ENCODE measurements around the gene GALNS. TPM values are rescaled to one million over a fixed set of nuclear protein-coding genes. Genes with fewer than 3 reads are reported as not detected.

The GALNS gene
- total and polyA plus RNA-seq, 2 of the 8 experiments (the other 6 are each of a cell fraction or from before 2014, with no cell fraction given), result 8.9 to 17.8 TPM

GRCh38 chr16:88772871-88773811 is 83.6 kb downstream of the GALNS start:
- no peak overlapping the region; the same call in 1 of the 2 replicates for H3K27ac ChIP-seq (ENCODE audit: low read depth, low read length)
- TF ChIP-seq POLR2AphosphoS5 (IDR thresholded peaks at IDR 0.05; ENCODE audit: low read depth, low read length) (no peak), BACH1 (IDR thresholded peaks at IDR 0.05; ENCODE audit: low read length) (no peak), SP1 (IDR thresholded peaks at IDR 0.05; ENCODE audit: low read depth, low read length) (no peak), CEBPB (IDR thresholded peaks at IDR 0.05; ENCODE audit: low read depth, low read length) (no peak), KDM4A (IDR thresholded peaks at IDR 0.05; ENCODE audit: low read depth, low read length, severe bottlenecking) (no peak), KDM1A (IDR thresholded peaks at IDR 0.05; ENCODE audit: borderline replicate concordance, low read length) (no peak), SRF (IDR thresholded peaks at IDR 0.05; ENCODE audit: low read depth, low read length) (no peak)

More at GRCh38 chr16:88772871-88773811, 83.6 kb downstream of the GALNS start:
- Histone ChIP-seq H3K36me3 (ENCODE audit: control insufficient read depth in 2 of 4, insufficient read depth in 4 of 4, low read length in 3 of 4) (no peaks in the 10 kb centered on the region), H4K20me1 (replicated peaks in 1 of 2; ENCODE audit: control insufficient read depth in 1 of 2, insufficient read depth in 2 of 2, low read length in 2 of 2) (peaks cover 3% of the 10 kb centered on the region in 2 experiments), H3K79me2 (ENCODE audit: control insufficient read depth in 1 of 2, insufficient read depth in 2 of 2, low read length in 2 of 2) (peaks cover 0 to 8% of the 10 kb centered on the region in 2 experiments; a peak in 1 of 4 replicates), H3K4me2 (ENCODE audit: insufficient read depth in 1 of 2, low read depth in 2 of 2, low read length in 2 of 2) (no peak overlapping the region), H2BK12ac (ENCODE audit: low read depth, low read length) (no peak overlapping the region), H3K9me3 (ENCODE audit: insufficient read depth in 2 of 2, low read depth in 1 of 2, low read length in 1 of 2) (no peaks in the 10 kb centered on the region), H3K23ac (ENCODE audit: insufficient read length) (no peak overlapping the region), H2BK120ac (replicated peaks; ENCODE audit: low read depth, low read length) (no peak overlapping the region), H4K8ac (ENCODE audit: extremely low read depth, insufficient read depth, low read length) (0 out of 2 replicates have a peak overlapping the region, but pooled peaks have one; percentile 11), H4K91ac (replicated peaks; ENCODE audit: insufficient read length, low read length) (no peak overlapping the region), H3K56ac (replicated peaks; ENCODE audit: insufficient read length, low read depth, low read length) (peak overlapping the region; percentile 6), H3K27me3 (replicated peaks in 1 of 4; ENCODE audit: control insufficient read depth in 3 of 4, extremely low read depth in 1 of 4, insufficient read depth in 3 of 4, low read length in 3 of 4) (no peaks in the 10 kb centered on the region), H2AK5ac (ENCODE audit: low read depth, low read length) (no peak overlapping the region), H2BK20ac (ENCODE audit: low read length) (no peak overlapping the region), H3K23me2 (ENCODE audit: low read depth, low read length) (no peaks in the 10 kb centered on the region; the same call in 1 of the 2 replicates), H2BK15ac (ENCODE audit: low read length) (no peak overlapping the region), H3K4ac (replicated peaks; ENCODE audit: insufficient read length, low read depth, low read length) (no peak overlapping the region), H2AFZ (ENCODE audit: low read length) (no peak overlapping the region), H2BK5ac (ENCODE audit: low read depth, low read length) (no peak overlapping the region), H3K9ac (replicated peaks in 1 of 4; ENCODE audit: extremely low read depth in 1 of 4, low read depth in 3 of 4, low read length in 3 of 4) (no peak overlapping the region), H3K4me3 (ENCODE audit: extremely low read depth in 1 of 4, insufficient read depth in 2 of 4, low read depth in 3 of 4, low read length in 4 of 4) (no peak overlapping the region), H3K14ac (ENCODE audit: insufficient read length) (no peak overlapping the region), H3K79me1 (ENCODE audit: low read depth, low read length) (peaks cover 2% of the 10 kb centered on the region; the same call in 1 of the 2 replicates), H4K5ac (ENCODE audit: insufficient read length, low read depth, low read length) (no peak overlapping the region), H3K4me1 (replicated peaks in 1 of 4; ENCODE audit: control insufficient read depth in 3 of 4, insufficient read depth in 4 of 4, low read length in 3 of 4) (peaks cover 9 to 48% (median 31%) of the 10 kb centered on the region in 4 experiments), H3K18ac (ENCODE audit: extremely low read depth, low read length) (no peak overlapping the region)
- WGBS, 2 experiments (ENCODE audit: extremely low coverage in 1 of 2, insufficient coverage in 1 of 2, insufficient read length in 1 of 2, insufficient replicate concordance in 2 of 2, low coverage in 1 of 2, low lambda C conversion rate in 2 of 2, missing lambda C conversion rate in 1 of 2), result 83% methylated on average over 28 of the region's 29 CpGs; no CpG with 5 or more reads in 1 of the 2 experiments
- FAIRE-seq (no peak), DNase-seq (ENCODE audit: low read depth in 1 of 2, low spot score in 2 of 2) (no peak)
- POLR2A ChIA-PET (ENCODE audit: partially characterized antibody), result interaction anchor here (0.8 to 5.3 kb wide), 9 partner anchors 8 to 39 kb away, joined by 3 to 22 read pairs (median 4); no protein-coding TSS in a partner anchor
- CTCF ChIA-PET (ENCODE audit: partially characterized antibody), result interaction anchor here (0.9 to 2.7 kb wide), 9 partner anchors 9 to 520 kb away, joined by 3 to 16 read pairs (median 8); no protein-coding TSS in a partner anchor
